COR-L47 (cell line): ENCODE data around the gene SLFN11.
"Not testable (repeated sequence)": the region's sequence is repeated elsewhere in the genome, so short reads cannot be mapped to it uniquely, and the experiment has no call there.

Experiments
- DNase-seq: peaks from one replicate; lab custom pipeline; 2025; lab: John Stamatoyannopoulos, UW

The SLFN11 gene

DNA sequence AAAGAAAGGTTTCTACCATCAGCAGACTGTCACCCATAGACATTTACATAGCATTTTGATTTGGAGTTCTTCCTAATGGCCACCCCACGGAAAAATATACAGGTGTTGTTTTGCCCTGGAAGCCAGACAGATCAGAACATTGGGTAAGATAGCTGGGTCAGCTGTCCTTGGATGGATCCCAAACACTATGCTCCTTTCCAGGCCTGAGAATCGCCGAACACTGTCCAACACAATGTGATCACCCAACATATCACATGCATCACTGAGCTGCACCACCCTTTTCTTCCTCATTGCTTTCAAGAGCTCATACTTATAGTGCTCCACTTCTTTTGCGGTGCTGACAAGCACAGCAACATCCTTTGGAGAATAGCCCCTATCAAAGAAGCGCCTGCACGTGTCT is 21.1 kb downstream of the SLFN11 start:
- DNase-seq = no peak

GRCh38 chr17:35350493-35350892 is 22.9 kb downstream of the SLFN11 start:
- no peak for DNase-seq

DNA sequence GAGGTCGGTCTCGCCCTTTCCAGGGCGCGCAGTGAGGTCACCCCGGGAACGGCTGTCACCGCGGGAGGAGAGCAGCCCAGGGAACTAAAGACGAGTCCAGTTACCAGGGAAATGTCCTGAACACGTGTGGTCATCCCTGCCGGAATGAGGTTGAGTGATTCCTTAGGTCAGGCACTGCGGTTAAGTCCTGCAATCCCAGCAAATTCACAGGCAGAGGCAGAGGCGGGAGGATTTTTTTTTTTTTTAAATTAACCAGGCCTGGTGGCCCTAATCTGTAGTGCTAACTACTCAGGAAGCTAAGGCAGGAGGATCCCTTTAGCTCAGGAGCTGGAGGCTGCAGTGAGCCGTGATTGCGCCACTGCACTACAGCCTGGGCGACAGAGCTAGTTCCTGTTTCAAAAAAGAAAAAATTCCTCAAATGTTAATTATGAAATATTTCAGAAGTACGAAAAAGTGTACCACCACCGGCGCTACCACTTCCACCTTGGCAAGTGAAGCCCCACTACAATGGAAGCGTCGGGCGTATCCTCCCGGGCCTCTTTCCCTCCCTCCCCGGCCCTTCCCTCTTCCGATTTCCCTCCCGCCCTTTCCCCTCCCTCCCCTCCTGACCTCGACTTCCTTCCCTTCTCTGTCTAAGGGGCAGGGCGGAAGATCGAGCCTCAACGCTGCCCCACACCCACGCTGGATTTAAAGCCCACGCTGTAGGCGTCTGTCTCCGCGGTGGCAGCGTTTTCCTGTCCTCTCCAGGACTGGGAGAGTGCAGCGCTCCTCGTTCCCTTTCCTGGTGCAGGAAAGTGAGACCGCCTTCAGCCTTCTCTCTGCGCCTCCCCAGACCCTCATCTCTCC is 27.3 kb downstream of the SLFN11 start:
- DNase-seq = no peak

GRCh38 chr17:35345445-35345925 is 27.9 kb downstream of the SLFN11 start:
- DNase-seq = no peak

DNA sequence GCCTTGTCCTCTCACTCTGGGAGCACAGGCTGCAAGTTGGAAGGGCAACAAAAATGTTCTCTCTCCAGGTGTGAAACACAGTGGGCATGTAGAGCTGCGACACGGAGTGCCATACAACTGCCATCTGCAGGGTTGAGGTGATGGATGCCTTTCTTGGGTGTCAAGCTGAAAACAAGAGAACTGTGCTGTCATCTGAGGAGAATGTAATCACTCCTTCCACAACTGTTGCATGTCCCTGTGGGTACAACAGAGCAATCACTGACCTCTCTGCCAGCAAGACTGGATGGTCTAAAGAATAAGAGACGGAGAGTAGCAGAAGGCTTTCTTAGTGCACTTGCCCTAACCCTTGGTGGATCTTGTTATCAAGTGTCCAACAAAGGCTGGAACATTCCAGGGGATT is 29.2 kb downstream of the SLFN11 start:
- DNase-seq = no peak

DNA sequence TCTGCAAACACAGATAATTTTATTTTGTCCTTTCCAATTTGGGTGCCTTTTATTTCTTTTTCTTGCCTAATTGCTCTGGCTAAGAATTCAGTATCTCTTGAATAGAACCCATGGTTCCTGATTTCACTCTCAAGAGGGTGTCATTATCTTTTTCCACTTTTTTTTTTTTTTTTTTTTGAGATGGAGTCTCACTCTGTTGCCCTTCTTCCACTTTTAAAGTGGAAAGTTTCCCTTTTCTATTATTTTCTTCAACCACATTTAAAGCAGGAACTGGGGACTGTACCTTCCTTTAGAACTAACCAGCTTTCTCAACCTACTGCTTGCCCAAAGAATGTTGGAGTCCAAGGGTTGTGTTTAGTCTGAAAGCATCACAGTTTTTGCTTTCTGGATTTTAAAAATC is 31.1 kb downstream of the SLFN11 start:
- DNase-seq = no peak

GRCh38 chr17:35341411-35341992 is 31.9 kb downstream of the SLFN11 start:
- DNase-seq = no peak

- no peak for DNase-seq
Measured at GRCh38 chr17:35338230-35338629, 35.2 kb downstream of the SLFN11 start.

GRCh38 chr17:35337364-35337763 is 36.1 kb downstream of the SLFN11 start:
- DNase-seq = no peak

- DNase-seq = not testable (repeated sequence)
Measured at GRCh38 chr17:35333578-35333977, 39.8 kb downstream of the SLFN11 start.

GRCh38 chr17:35322749-35323148 is 50.7 kb downstream of the SLFN11 start:
- DNase-seq = no peak

GRCh38 chr17:35315971-35316370 is 57.5 kb downstream of the SLFN11 start:
- DNase-seq = no peak

DNA sequence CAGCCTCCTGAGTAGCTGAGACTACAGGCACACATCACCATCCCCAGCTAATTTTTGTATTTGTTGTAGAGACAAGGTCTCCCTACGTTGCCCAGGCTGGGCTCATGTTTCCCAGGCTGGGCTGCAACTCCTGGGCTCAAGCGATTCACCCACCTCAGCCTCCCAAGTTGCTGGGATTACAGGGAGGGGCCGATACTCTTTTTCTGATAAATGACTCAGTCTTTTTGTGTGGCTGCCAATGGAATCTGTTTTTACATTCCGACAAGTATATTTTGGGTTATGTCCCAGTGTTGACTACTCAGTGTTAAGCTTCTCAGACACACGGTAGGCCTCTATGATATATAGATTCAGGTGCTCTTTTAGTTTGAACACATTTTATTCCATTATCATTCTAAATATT is 58.1 kb downstream of the SLFN11 start:
- no peak for DNase-seq

- no peak for DNase-seq
Measured at GRCh38 chr17:35314415-35315216, 58.8 kb downstream of the SLFN11 start.

DNA sequence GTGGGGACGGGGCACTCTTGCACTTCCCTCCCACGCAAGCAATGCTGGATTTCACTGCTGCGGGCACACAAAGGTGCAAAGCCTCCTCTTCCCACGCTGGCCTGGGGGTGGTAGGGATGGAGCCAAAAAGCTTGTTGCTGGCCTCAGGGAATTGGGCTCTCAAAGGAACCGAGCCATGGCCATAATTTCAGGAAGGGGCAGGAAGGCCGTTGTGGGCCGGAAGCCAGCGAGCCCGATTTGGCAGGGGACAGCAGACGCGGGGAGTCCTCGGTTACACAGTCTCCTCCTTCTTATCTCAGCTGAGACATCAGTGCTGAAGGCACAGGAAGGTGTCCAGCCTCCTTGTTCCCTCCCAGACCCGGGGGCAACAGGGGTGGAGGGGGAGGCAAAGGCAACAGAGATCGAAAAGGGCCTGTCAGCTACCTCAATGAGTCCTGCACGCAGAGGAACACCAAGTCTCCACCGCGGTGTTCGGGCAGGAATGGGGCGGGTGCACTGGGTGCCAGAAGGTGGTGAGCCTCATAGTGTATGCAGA is 59.5 kb downstream of the SLFN11 start:
- DNase-seq = no peak

DNA sequence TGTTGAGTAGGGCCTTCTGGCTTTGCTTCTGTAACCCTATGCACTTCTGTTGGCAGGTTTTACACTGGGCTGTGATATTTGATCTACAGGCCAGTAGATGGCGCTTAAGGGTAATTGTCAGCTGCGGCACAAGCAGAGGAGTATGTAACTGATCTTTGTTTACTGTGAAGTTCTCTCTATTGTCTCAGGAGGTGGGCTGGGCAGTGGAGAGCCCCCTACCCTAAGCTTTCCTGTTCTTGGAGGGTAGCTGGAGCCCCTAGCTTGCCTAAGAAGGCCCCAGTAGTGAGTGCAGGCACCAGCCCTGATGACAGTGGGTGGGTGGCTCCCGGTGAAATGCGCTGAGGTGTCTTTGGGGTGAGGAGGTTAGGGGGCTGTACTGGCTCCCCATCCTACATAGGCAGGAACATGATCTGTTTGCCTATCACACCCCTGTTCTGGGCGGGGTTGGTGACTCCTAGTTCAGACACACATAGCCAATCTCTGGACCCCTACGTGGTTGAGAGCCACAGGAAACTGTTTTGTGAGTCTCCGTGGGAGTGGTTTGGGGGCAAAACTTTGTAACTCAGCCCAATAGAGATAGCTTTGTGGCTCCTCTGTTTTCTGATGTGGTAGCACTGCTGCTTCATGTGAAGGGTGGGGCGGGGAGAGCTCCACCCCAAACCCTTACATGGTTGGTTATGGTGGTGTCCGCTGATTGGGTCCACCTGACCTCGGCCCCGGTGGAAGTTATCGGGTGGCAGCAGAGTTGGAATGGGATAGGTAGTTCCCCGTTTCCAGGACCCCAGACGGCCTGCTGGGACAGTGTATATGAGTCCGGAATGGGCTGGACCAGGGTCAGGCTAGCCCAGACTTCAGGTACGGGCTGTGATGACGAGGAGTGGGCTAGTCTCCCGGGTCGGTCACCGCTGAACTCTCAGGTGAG is 60.4 kb downstream of the SLFN11 start:
- peak; percentile 22 for DNase-seq

GRCh38 chr17:35312346-35312745 is 61.1 kb downstream of the SLFN11 start:
- DNase-seq = no peak

- not testable (repeated sequence) for DNase-seq
Measured at GRCh38 chr17:35309345-35309744, 64.1 kb downstream of the SLFN11 start.
